Osteoblast (primary cell): ENCODE results near the gene JUND. TPM values are rescaled to one million over a fixed set of nuclear protein-coding genes. Genes with fewer than 3 reads are reported as not detected.

ENCODE experiments used
- DNase-seq: peaks from one replicate; pipeline ENCODE4 v3.0.0; 2011; ENCODE audit warnings: low spot score, mixed read lengths; ENCODE audit not compliant: insufficient read length; ENCODE audit errors: missing footprints
- H2AFZ ChIP-seq: 2 replicates; pipeline ENCODE4 v1.6.0; 2011; ENCODE audit warnings: mild to moderate bottlenecking, low read length
- H3K27ac ChIP-seq: 2 replicates; pipeline ENCODE4 v1.5.1; 2011; ENCODE audit warnings: mild to moderate bottlenecking, low read depth, low read length, moderate library complexity
- H3K27me3 ChIP-seq: 2 replicates; pipeline ENCODE4 v1.6.0; 2012; ENCODE audit warnings: mild to moderate bottlenecking, control low read depth, inconsistent platforms, low read length, moderate library complexity; ENCODE audit not compliant: insufficient read depth
- H3K36me3 ChIP-seq: 2 replicates; pipeline ENCODE4 v1.5.1; 2011; ENCODE audit warnings: mild to moderate bottlenecking, low read length, control low read depth, moderate library complexity; ENCODE audit not compliant: insufficient read depth
- H3K4me1 ChIP-seq: 2 replicates; pipeline ENCODE4 v1.5.1; 2011; ENCODE audit warnings: mild to moderate bottlenecking, low read length, control low read depth, moderate library complexity; ENCODE audit not compliant: insufficient read depth
- H3K4me2 ChIP-seq: 2 replicates; pipeline ENCODE4 v1.6.0; 2011; ENCODE audit warnings: mild to moderate bottlenecking, low read length; ENCODE audit not compliant: insufficient read depth
- H3K4me3 ChIP-seq: fragments of 200-600 bp; sonication (generic); 3 replicates; pipeline ENCODE4 v1.5.1; 2012; ENCODE audit warnings: mild to moderate bottlenecking, low read length, inconsistent platforms; ENCODE audit not compliant: insufficient read depth
- H3K79me2 ChIP-seq: 2 replicates; pipeline ENCODE4 v1.6.0; 2012; ENCODE audit warnings: mild to moderate bottlenecking, low read length, control low read depth, inconsistent platforms; ENCODE audit not compliant: insufficient read depth
- H3K9me3 ChIP-seq: 2 replicates; pipeline ENCODE4 v1.5.1; 2011; ENCODE audit warnings: low read depth, low read length, control low read depth
- H4K20me1 ChIP-seq: 2 replicates; pipeline ENCODE4 v1.6.0; 2012; ENCODE audit warnings: mild to moderate bottlenecking, low read length, control low read depth; ENCODE audit not compliant: insufficient read depth
- CTCF ChIP-seq: IDR thresholded peaks from 2 replicates; pipeline ENCODE4 v1.5.1; 2011; ENCODE audit warnings: mild to moderate bottlenecking, low read depth, low read length, moderate library complexity; ENCODE audit errors: extremely low read depth
- total RNA-seq: library from RNA; depleted of rRNA; stranded (reverse); fragments of >200 nt; gene quantifications from 2 replicates; pipeline ENCODE4 v1.2.3, GENCODE V29; 2012

JUND gene
- total RNA-seq, 1 donor, result 170 TPM

- Histone ChIP-seq H2AFZ (peak overlapping the region; percentile 29), H3K27ac (peak overlapping the region; percentile 15), H3K27me3 (no peaks in the 10 kb centered on the region), H3K9me3 (no peaks in the 10 kb centered on the region), H4K20me1 (no peaks in the 10 kb centered on the region), H3K4me2 (no peak overlapping the region), H3K79me2 (peaks cover 13% of the 10 kb centered on the region), H3K36me3 (no peaks in the 10 kb centered on the region), H3K4me1 (peaks cover 24% of the 10 kb centered on the region), H3K4me3 (no peak overlapping the region)
- peak; percentile 86 for DNase-seq
- no peak for TF ChIP-seq CTCF
These were observed 3.4 kb upstream of the JUND start for GRCh38 chr19:18284712-18285360.

- no peaks in the 10 kb centered on the region for H3K9me3 ChIP-seq
- H3K4me2 ChIP-seq, result no peak overlapping the region
- H3K4me1 ChIP-seq, result peaks cover 33% of the 10 kb centered on the region
- peaks cover 11% of the 10 kb centered on the region for H4K20me1 ChIP-seq
- H2AFZ ChIP-seq, result no peak overlapping the region
- peaks cover 28% of the 10 kb centered on the region for H3K79me2 ChIP-seq
- TF ChIP-seq CTCF, result no peak
- H3K4me3 ChIP-seq, result no peak overlapping the region
- no peak overlapping the region for H3K27ac ChIP-seq
- DNase-seq, result no peak
- no peaks in the 10 kb centered on the region for H3K27me3 ChIP-seq
- H3K36me3 ChIP-seq, result peaks cover 9% of the 10 kb centered on the region
These were observed 1.9 kb upstream of the JUND start for GRCh38 chr19:18283338-18283737.

- no peaks in the 10 kb centered on the region for H3K27me3 ChIP-seq
- peak overlapping the region; percentile 84 for H3K4me2 ChIP-seq
- TF ChIP-seq CTCF, result no peak
- no peaks in the 10 kb centered on the region for H3K9me3 ChIP-seq
- peak overlapping the region; percentile 64 for H3K4me3 ChIP-seq
- peak overlapping the region; percentile 94 for H3K27ac ChIP-seq
- peaks cover 38% of the 10 kb centered on the region for H3K4me1 ChIP-seq
- peaks cover 34% of the 10 kb centered on the region for H3K79me2 ChIP-seq
- DNase-seq, result peak; percentile 53
- peaks cover 14% of the 10 kb centered on the region for H3K36me3 ChIP-seq
- no peak overlapping the region for H2AFZ ChIP-seq
- peaks cover 17% of the 10 kb centered on the region for H4K20me1 ChIP-seq
These were observed 1.3 kb upstream of the JUND start for GRCh38 chr19:18282788-18283141.

- Histone ChIP-seq H3K4me3 (peak overlapping the region; percentile 64), H4K20me1 (peaks cover 17% of the 10 kb centered on the region)
- no peak for DNase-seq
These were observed 782 bp upstream of the JUND start for GRCh38 chr19:18282021-18282787.

More at GRCh38 chr19:18282021-18282787, 782 bp upstream of the JUND start:
- Histone ChIP-seq H3K9me3 (no peaks in the 10 kb centered on the region), H3K4me1 (peaks cover 38% of the 10 kb centered on the region), H2AFZ (peak overlapping the region; percentile 6), H3K4me2 (peak overlapping the region; percentile 84), H3K36me3 (peaks cover 14% of the 10 kb centered on the region), H3K27me3 (no peaks in the 10 kb centered on the region), H3K79me2 (peaks cover 38% of the 10 kb centered on the region), H3K27ac (peak overlapping the region; percentile 94)
- no peak for TF ChIP-seq CTCF
